CD4-positive, alpha-beta memory T cell (primary cell): ENCODE data around the gene IRGC. TPM values are rescaled to one million over a fixed set of nuclear protein-coding genes. Genes with fewer than 3 reads are reported as not detected.
A peak's percentile ranks its signal among the peaks of the same experiment; 100 is the strongest.

Experiments used
- CTCF ChIA-PET: fragments of 350-600 bp; sonication (Branson Sonifier 250); formaldehyde crosslinking; loops from one replicate; lab custom pipeline; 2021; ENCODE audit warnings: inconsistent platforms; ENCODE audit not compliant: partially characterized antibody; lab: Charles Lee
- POLR2A ChIA-PET: fragments of 350-600 bp; sonication (Branson Sonifier 250); formaldehyde crosslinking; loops from one replicate; lab custom pipeline; 2021; ENCODE audit not compliant: partially characterized antibody; lab: Charles Lee
- DNase-seq, 5 donors: peaks; one replicate each; pipeline versions ENCODE4 v3.0.0 to v3.0.0-alpha.2; 2020 to 2022; ENCODE audit warnings: mixed read lengths in 1 of 5
- H3K27ac ChIP-seq: one replicate; pipeline ENCODE4 v1.7.0; 2013; ENCODE audit warnings: low read depth, low read length
- H3K27me3 ChIP-seq: 2 replicates; pipeline ENCODE4 v1.7.0; 2013; ENCODE audit warnings: mild to moderate bottlenecking, low read length, moderate library complexity; ENCODE audit not compliant: insufficient read depth
- H3K36me3 ChIP-seq: 2 replicates; pipeline ENCODE4 v1.7.0; 2013; ENCODE audit warnings: mild to moderate bottlenecking, low read length, moderate library complexity; ENCODE audit not compliant: insufficient read depth
- H3K4me1 ChIP-seq: 2 replicates; pipeline ENCODE4 v1.7.0; 2013; ENCODE audit warnings: mild to moderate bottlenecking, low read length, moderate library complexity; ENCODE audit not compliant: insufficient read depth
- H3K4me3 ChIP-seq, 2 donors: one replicate each; pipeline ENCODE4 v1.7.0; 2013; ENCODE audit warnings: low read length in 2 of 2, mild to moderate bottlenecking in 1 of 2
- H3K9me3 ChIP-seq, 2 donors: one replicate each; pipeline ENCODE4 v1.7.0; 2013; ENCODE audit warnings: low read length in 2 of 2, control low read depth in 1 of 2; ENCODE audit not compliant: control insufficient read depth in 1 of 2
- H3K27ac Mint-ChIP-seq, 7 donors: one replicate each; pipeline ENCODE4 v1.8.0; 2020 to 2021; ENCODE audit warnings: mixed read lengths in 7 of 7, mild to moderate bottlenecking in 6 of 7, inconsistent platforms in 3 of 7, moderate library complexity in 3 of 7
- H3K27me3 Mint-ChIP-seq, 2 donors: one replicate each; pipeline ENCODE4 v1.8.0; 2020 to 2021; ENCODE audit warnings: mixed read lengths in 2 of 2
- H3K36me3 Mint-ChIP-seq, 2 donors: one replicate each; pipeline ENCODE4 v1.8.0; 2020 to 2021; ENCODE audit warnings: mixed read lengths in 2 of 2, inconsistent platforms in 1 of 2, mild to moderate bottlenecking in 1 of 2
- H3K4me1 Mint-ChIP-seq, 4 donors: one replicate each; pipeline ENCODE4 v1.8.0; 2020 to 2021; ENCODE audit warnings: mixed read lengths in 4 of 4, mild to moderate bottlenecking in 1 of 4
- H3K4me3 Mint-ChIP-seq, 8 donors: one replicate each; pipeline ENCODE4 v1.8.0; 2020 to 2021; ENCODE audit warnings: mixed read lengths in 8 of 8, mild to moderate bottlenecking in 7 of 8, moderate library complexity in 6 of 8, inconsistent platforms in 3 of 8
- H3K9me3 Mint-ChIP-seq, 8 donors: one replicate each; pipeline ENCODE4 v1.8.0; 2020 to 2021; ENCODE audit warnings: mixed read lengths in 8 of 8, mild to moderate bottlenecking in 5 of 8, inconsistent platforms in 3 of 8, moderate library complexity in 1 of 8
- intact Hi-C: fragments of 100-400 bp; cut with micrococcal nuclease; formaldehyde crosslinking; loops from one replicate; pipeline ENCODE4 v1.15.1; 2023
- polyA plus RNA-seq, 2 donors: library from polyadenylated mRNA; unstranded; fragments of 300-500 nt; fragmentation: Illumina TruSeq; gene quantifications; one replicate each; pipeline ENCODE4 v1.2.3, GENCODE V29; 2021
- total RNA-seq, 2 experiments: library from RNA; stranded (reverse); gene quantifications; one replicate each; pipeline ENCODE4 v1.2.3, GENCODE V29; 2021

The IRGC gene
- total and polyA plus RNA-seq, 4 experiments from 2014 or later, result not detected

DNA sequence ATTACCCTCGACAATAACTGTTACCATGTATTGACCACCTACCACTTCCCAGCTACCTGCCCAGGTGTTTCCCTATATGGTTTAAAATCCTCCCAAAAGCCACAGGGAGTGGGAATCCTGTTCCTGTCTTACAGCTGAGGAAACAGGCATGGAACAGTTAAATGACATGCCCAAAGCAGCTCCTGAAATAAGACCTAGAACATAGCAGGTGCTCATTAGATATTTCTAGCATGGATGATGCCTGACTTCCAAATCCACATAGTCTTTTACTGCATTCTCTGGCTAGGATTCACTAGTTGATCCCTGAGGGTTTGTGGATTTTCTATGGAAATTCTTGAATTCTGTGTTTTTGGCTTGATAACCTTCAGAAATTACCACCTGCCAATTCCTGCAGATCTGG lies 51.9 kb downstream of the IRGC start:
- H3K9me3 ChIP-seq, result no peaks in the 10 kb centered on the region
- H3K4me3 Mint-ChIP-seq, result no peak overlapping the region
- CTCF ChIA-PET, result interaction anchor here (1.1 to 7.0 kb wide), 8 partner anchors 9 to 100 kb away, joined by 3 to 94 read pairs (median 6); partner anchors contain the start of genes KCNN4, PLAUR and SMG9
- peaks cover 32% of the 10 kb centered on the region for H3K36me3 ChIP-seq
- H3K27me3 Mint-ChIP-seq, result no peaks in the 10 kb centered on the region
- DNase-seq, result no peak
- POLR2A ChIA-PET, result interaction anchor here (6.4 to 11.4 kb wide), 2 partner anchors 11 to 14 kb away, joined by 104 to 116 read pairs; partner anchors contain the start of genes KCNN4 and SMG9
- peaks cover 29 to 31% of the 10 kb centered on the region in 2 donors for H3K36me3 Mint-ChIP-seq
- H3K4me1 ChIP-seq, result peaks cover 40% of the 10 kb centered on the region
- no peaks in the 10 kb centered on the region for H3K27me3 ChIP-seq
- H3K4me3 ChIP-seq, result no peak overlapping the region
- peaks cover 26 to 47% (median 34%) of the 10 kb centered on the region in 4 donors for H3K4me1 Mint-ChIP-seq
- H3K27ac ChIP-seq, result no peak overlapping the region
- no peaks in the 10 kb centered on the region for H3K9me3 Mint-ChIP-seq
- H3K27ac Mint-ChIP-seq, result peak overlapping the region in 3 of 7 donors; percentile 24 to 50 (median 44)
- intact Hi-C loops, result no loop called here

DNA sequence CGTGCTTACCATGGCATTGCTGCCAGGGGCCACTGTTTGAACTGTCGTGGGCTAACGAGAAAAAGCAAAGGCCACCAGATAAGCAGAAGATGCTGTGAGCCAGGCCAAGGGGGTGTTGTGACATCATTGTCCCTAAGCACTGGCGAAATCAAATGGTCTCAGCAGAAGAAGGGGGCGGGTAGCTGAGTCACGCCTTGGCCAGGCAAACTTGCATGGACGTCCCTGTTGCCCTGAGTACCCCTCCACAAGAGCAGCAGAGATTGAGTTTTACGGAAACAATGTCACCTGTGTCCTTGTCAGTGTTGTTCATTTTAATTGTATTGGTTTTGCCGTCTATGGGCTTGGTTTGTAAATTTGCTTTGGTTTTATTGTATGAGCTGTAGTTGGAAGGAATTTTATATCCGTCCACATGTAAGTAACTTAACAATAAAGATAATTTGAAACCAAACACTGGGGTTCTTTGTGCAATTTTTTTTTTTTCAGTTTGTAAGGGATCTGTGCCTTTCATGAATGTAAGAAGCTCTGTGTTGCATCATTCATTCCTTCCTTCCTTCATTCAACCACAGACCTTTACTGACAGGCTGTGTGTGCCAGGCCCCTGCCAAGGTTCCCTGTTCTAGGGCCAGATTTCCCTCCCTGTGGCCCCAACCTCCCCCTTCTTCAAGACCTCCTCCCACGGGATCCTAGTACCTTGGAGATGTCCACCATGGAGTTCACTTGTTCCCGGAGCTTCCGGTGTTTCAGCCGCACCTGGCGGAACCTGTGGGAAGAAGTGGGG lies 52.6 kb downstream of the IRGC start:
- POLR2A ChIA-PET, result interaction anchor here (1.0 to 11.4 kb wide), 3 partner anchors 10 to 17 kb away, joined by 4 to 116 read pairs (median 104); partner anchors contain the start of genes KCNN4 and SMG9
- Mint-ChIP-seq H3K27me3 (no peaks in the 10 kb centered on the region), H3K9me3 (no peaks in the 10 kb centered on the region), H3K4me3 (no peak overlapping the region), H3K4me1 (peaks cover 24 to 44% (median 30%) of the 10 kb centered on the region in 4 donors), H3K36me3 (peaks cover 29 to 36% of the 10 kb centered on the region in 2 donors), H3K27ac (peak overlapping the region in 4 of 7 donors; percentile 41 to 76 (median 57))
- intact Hi-C loops, result no loop called here
- H3K9me3 ChIP-seq, result no peaks in the 10 kb centered on the region
- no peak overlapping the region for H3K27ac ChIP-seq
- peaks cover 35% of the 10 kb centered on the region for H3K36me3 ChIP-seq
- H3K4me1 ChIP-seq, result peaks cover 38% of the 10 kb centered on the region
- no peak for DNase-seq
- H3K27me3 ChIP-seq, result no peaks in the 10 kb centered on the region
- H3K4me3 ChIP-seq, result no peak overlapping the region
- CTCF ChIA-PET, result interaction anchor here (0.6 to 7.0 kb wide), 8 partner anchors 9 to 100 kb away, joined by 3 to 94 read pairs (median 6); partner anchors contain the start of genes KCNN4, PLAUR and SMG9

DNA sequence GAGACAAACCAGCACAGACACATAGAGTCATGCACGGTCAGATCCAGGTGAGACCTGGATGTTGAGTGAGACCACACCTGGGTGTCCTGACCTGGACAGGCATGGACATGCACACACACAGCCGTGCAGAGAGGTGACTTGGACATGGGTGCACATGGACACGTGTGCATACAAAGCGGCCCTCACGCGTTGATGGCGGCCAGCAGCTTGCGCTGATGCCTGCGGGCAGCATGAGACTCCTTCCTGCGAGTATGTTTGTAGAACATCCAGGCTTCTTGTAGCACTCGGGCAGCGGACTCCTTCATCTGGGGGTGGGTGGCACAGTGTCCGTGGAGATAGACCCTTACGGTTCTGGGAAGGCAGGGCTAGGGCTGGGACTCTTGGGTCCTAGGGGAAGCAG lies 53.4 kb downstream of the IRGC start:
- ChIA-PET POLR2A (interaction anchor here (1.0 to 11.4 kb wide), 3 partner anchors 9 to 16 kb away, joined by 4 to 116 read pairs (median 104); partner anchors contain the start of genes KCNN4 and SMG9), CTCF (interaction anchor here (2.7 to 7.0 kb wide), 3 partner anchors 9 to 24 kb away, joined by 10 to 94 read pairs (median 80); partner anchors contain the start of genes KCNN4 and SMG9)
- no peak for DNase-seq
- no peaks in the 10 kb centered on the region for H3K9me3 ChIP-seq
- no peak overlapping the region for H3K4me3 ChIP-seq
- no peaks in the 10 kb centered on the region for H3K27me3 Mint-ChIP-seq
- H3K36me3 Mint-ChIP-seq, result peaks cover 29 to 37% of the 10 kb centered on the region in 2 donors
- peaks cover 32% of the 10 kb centered on the region for H3K4me1 ChIP-seq
- H3K27ac Mint-ChIP-seq, result peak overlapping the region in 2 of 7 donors; percentile 44 to 76
- intact Hi-C loops, result no loop called here
- peaks cover 22 to 40% (median 26%) of the 10 kb centered on the region in 4 donors for H3K4me1 Mint-ChIP-seq
- H3K9me3 Mint-ChIP-seq, result no peaks in the 10 kb centered on the region
- no peak overlapping the region for H3K27ac ChIP-seq
- H3K4me3 Mint-ChIP-seq, result no peak overlapping the region
- no peaks in the 10 kb centered on the region for H3K27me3 ChIP-seq
- peaks cover 43% of the 10 kb centered on the region for H3K36me3 ChIP-seq

Other genes starting within 250 kb of the IRGC start
- 10 to 100 TPM; 36.9 to 47.3 TPM for gene PHLDB3, start 211.3 kb upstream of the IRGC start, total RNA-seq
- gene PHLDB3, start 211.3 kb upstream of the IRGC start, polyA plus RNA-seq, result 1 to 10 TPM; 1.3 to 5.5 TPM
- gene ETHE1, start 188.9 kb upstream of the IRGC start, total RNA-seq, result 10 to 100 TPM; 23.9 to 29.1 TPM
- 10 to 100 TPM; 79.1 to 80.7 TPM for gene ETHE1, start 188.9 kb upstream of the IRGC start, polyA plus RNA-seq
- gene ZNF575, start 182.9 kb upstream of the IRGC start, total RNA-seq, result 10 to 100 TPM; 11.0 to 11.8 TPM
- 1 to 10 TPM; 2.1 to 3.6 TPM for gene ZNF575, start 182.9 kb upstream of the IRGC start, polyA plus RNA-seq
- gene XRCC1, start 140.5 kb upstream of the IRGC start, total RNA-seq, result 10 to 100 TPM; 33.4 to 41.0 TPM
- 10 to 100 TPM; 16.3 to 29.1 TPM for gene XRCC1, start 140.5 kb upstream of the IRGC start, polyA plus RNA-seq
- gene PINLYP, start 140.3 kb upstream of the IRGC start, total RNA-seq, result under 1 TPM; 0.33 to 0.84 TPM
- 1 to 10 TPM in 1 of 2 donors, not detected in 1; 1.3 TPM for gene PINLYP, start 140.3 kb upstream of the IRGC start, polyA plus RNA-seq
- gene IRGQ, start 119.9 kb upstream of the IRGC start, total RNA-seq, result 10 to 100 TPM; 16.5 to 17.9 TPM
- gene IRGQ, start 119.9 kb upstream of the IRGC start, polyA plus RNA-seq, result 1 to 10 TPM in 1 of 2 donors, under 1 TPM in 1; 0.37 to 2.2 TPM
- 10 to 100 TPM; 18.4 to 18.6 TPM for gene ZNF576, start 119.5 kb upstream of the IRGC start, total RNA-seq
- 10 to 100 TPM in 1 of 2 donors, 1 to 10 TPM in 1; 8.4 to 13.0 TPM for gene ZNF576, start 119.5 kb upstream of the IRGC start, polyA plus RNA-seq
- under 1 TPM; 0.83 to 0.99 TPM for gene SRRM5, start 104.0 kb upstream of the IRGC start, total RNA-seq
- gene SRRM5, start 104.0 kb upstream of the IRGC start, polyA plus RNA-seq, result under 1 TPM in 1 of 2 donors, not detected in 1; 0.10 TPM
- gene ZNF428, start 96.4 kb upstream of the IRGC start, total RNA-seq, result 10 to 100 TPM; 27.7 to 28.2 TPM
- 10 to 100 TPM; 13.9 to 19.9 TPM for gene ZNF428, start 96.4 kb upstream of the IRGC start, polyA plus RNA-seq
- gene CADM4, start 76.2 kb upstream of the IRGC start, total RNA-seq, result under 1 TPM; 0.33 to 0.49 TPM
- under 1 TPM in 1 of 2 donors, not detected in 1; 0.18 TPM for gene CADM4, start 76.2 kb upstream of the IRGC start, polyA plus RNA-seq
- 1 to 10 TPM; 8.6 to 9.4 TPM for gene PLAUR, start 45.9 kb upstream of the IRGC start, total RNA-seq
- 1 to 10 TPM; 6.3 to 6.6 TPM for gene PLAUR, start 45.9 kb upstream of the IRGC start, polyA plus RNA-seq
- 10 to 100 TPM; 57.6 to 57.9 TPM for gene SMG9, start 38.9 kb downstream of the IRGC start, total RNA-seq
- 10 to 100 TPM in 1 of 2 donors, 1 to 10 TPM in 1; 3.8 to 13.7 TPM for gene SMG9, start 38.9 kb downstream of the IRGC start, polyA plus RNA-seq
- gene KCNN4, start 64.9 kb downstream of the IRGC start, total RNA-seq, result 10 to 100 TPM; 33.6 to 33.9 TPM
- 10 to 100 TPM; 10.5 to 23.7 TPM for gene KCNN4, start 64.9 kb downstream of the IRGC start, polyA plus RNA-seq
- under 1 TPM; 0.49 to 0.97 TPM for gene LYPD5, start 86.4 kb downstream of the IRGC start, total RNA-seq
- gene LYPD5, start 86.4 kb downstream of the IRGC start, polyA plus RNA-seq, result under 1 TPM; 0.27 to 0.50 TPM
- gene ZNF283, start 111.2 kb downstream of the IRGC start, total RNA-seq, result 10 to 100 TPM; 18.1 to 20.7 TPM
- gene ZNF283, start 111.2 kb downstream of the IRGC start, polyA plus RNA-seq, result 1 to 10 TPM; 4.3 to 4.9 TPM
- 1 to 10 TPM; 3.7 to 4.2 TPM for gene ZNF404, start 167.9 kb downstream of the IRGC start, total RNA-seq
- 1 to 10 TPM; 1.8 to 3.9 TPM for gene ZNF404, start 167.9 kb downstream of the IRGC start, polyA plus RNA-seq
- gene ZNF45, start 219.2 kb downstream of the IRGC start, total RNA-seq, result 10 to 100 TPM; 25.1 to 29.6 TPM
- gene ZNF45, start 219.2 kb downstream of the IRGC start, polyA plus RNA-seq, result 10 to 100 TPM in 1 of 2 donors, 1 to 10 TPM in 1; 9.4 to 12.9 TPM
- 1 to 10 TPM; 2.9 to 3.2 TPM for gene ZNF221, start 235.2 kb downstream of the IRGC start, total RNA-seq
- gene ZNF221, start 235.2 kb downstream of the IRGC start, polyA plus RNA-seq, result 1 to 10 TPM in 1 of 2 donors, not detected in 1; 1.0 TPM